Astrocyte (in vitro differentiated cells and primary cell): Measurements from ENCODE around the gene SNPH.

Experiments used
- EZH2 ChIP-seq: IDR thresholded peaks from 2 replicates; pipeline ENCODE4 v1.6.1; 2012; ENCODE audit warnings: mild to moderate bottlenecking, low read length, inconsistent platforms; ENCODE audit not compliant: insufficient read depth
- TF ChIP-seq, protein P1 (sequence below): IDR thresholded peaks from 2 replicates; pipeline ENCODE4 v1.5.1; 2011; ENCODE audit warnings: low read depth, mild to moderate bottlenecking, inconsistent platforms, low read length, moderate library complexity; ENCODE audit not compliant: insufficient read depth

DNA sequence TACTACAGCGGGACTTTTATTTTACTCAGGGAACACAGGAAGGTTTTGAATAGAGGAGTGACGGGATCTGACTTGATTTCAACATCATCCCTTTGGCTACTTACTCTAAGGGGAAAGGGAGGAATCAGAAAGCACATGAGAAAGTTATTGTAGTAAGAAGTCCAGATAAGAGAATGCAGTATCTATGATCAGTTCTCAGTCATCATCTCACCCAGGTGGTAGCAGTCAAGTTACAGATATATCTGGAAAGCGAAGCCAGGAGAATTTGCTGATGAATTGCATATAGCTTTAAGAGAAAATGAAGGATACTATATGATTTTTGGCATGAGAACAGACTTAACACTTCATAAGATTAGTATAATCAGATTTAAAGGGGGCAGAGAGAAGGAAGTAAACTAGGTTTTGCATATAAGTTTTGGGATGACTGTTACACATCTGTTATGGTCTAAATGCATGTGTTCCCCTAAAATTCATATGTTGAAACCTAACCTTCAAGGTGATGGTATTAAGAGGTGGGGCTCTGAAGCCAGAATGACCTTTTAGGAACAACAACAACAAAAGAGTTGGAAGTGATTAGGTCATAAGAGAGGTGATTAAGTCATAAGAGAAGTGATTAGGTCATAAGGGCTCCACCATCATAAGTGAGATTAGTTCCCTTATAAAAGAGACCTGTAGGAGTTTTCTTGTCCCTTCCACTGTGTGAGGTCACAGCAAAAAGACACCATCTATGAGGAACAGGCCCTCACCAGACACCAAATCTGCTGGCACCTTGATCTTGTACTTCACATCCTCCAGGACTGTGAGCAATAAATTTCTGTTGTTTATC is 33.6 kb upstream of the SNPH start:
- TF ChIP-seq, protein P1, sequence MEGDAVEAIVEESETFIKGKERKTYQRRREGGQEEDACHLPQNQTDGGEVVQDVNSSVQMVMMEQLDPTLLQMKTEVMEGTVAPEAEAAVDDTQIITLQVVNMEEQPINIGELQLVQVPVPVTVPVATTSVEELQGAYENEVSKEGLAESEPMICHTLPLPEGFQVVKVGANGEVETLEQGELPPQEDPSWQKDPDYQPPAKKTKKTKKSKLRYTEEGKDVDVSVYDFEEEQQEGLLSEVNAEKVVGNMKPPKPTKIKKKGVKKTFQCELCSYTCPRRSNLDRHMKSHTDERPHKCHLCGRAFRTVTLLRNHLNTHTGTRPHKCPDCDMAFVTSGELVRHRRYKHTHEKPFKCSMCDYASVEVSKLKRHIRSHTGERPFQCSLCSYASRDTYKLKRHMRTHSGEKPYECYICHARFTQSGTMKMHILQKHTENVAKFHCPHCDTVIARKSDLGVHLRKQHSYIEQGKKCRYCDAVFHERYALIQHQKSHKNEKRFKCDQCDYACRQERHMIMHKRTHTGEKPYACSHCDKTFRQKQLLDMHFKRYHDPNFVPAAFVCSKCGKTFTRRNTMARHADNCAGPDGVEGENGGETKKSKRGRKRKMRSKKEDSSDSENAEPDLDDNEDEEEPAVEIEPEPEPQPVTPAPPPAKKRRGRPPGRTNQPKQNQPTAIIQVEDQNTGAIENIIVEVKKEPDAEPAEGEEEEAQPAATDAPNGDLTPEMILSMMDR = no peak
- no peak for TF ChIP-seq EZH2
